Naive B cell (primary cell): ENCODE results near the gene ZFP62. TPM values are rescaled to one million over a fixed set of nuclear protein-coding genes. Genes with fewer than 3 reads are reported as not detected.
"Not testable (repeated sequence)": the region's sequence is repeated elsewhere in the genome, so short reads cannot be mapped to it uniquely, and the experiment has no call there.

Experiments used
- ATAC-seq, 2 donors: fragments of 150-1000 bp; cut with Tn5 transposase; 2 replicates each; pipeline ENCODE4 v1.10.0; 2021; ENCODE audit warnings: low read depth in 2 of 2, mild to moderate bottlenecking in 2 of 2, moderate library complexity in 2 of 2
- DNase-seq: peaks from one replicate; pipeline ENCODE4 v3.0.0; 2022
- H3K27ac Mint-ChIP-seq, 6 donors: one replicate each; pipeline ENCODE4 v1.8.0; 2020 to 2022; ENCODE audit warnings: mild to moderate bottlenecking in 6 of 6, mixed read lengths in 6 of 6, moderate library complexity in 5 of 6, inconsistent platforms in 2 of 6
- H3K27me3 Mint-ChIP-seq, 3 donors: one replicate each; pipeline ENCODE4 v1.8.0; 2021 to 2022; ENCODE audit warnings: mixed read lengths in 3 of 3, mild to moderate bottlenecking in 1 of 3
- H3K36me3 Mint-ChIP-seq, 2 donors: one replicate each; pipeline ENCODE4 v1.8.0; 2020 to 2022; ENCODE audit warnings: mixed read lengths in 2 of 2, inconsistent platforms in 1 of 2, mild to moderate bottlenecking in 1 of 2
- H3K4me1 Mint-ChIP-seq, 3 donors: one replicate each; pipeline ENCODE4 v1.8.0; 2020 to 2022; ENCODE audit warnings: mixed read lengths in 3 of 3, inconsistent platforms in 1 of 3, mild to moderate bottlenecking in 1 of 3, moderate library complexity in 1 of 3
- H3K4me3 Mint-ChIP-seq, 8 donors: one replicate each; pipeline ENCODE4 v1.8.0; 2020 to 2022; ENCODE audit warnings: mild to moderate bottlenecking in 8 of 8, mixed read lengths in 8 of 8, moderate library complexity in 8 of 8, inconsistent platforms in 2 of 8
- H3K9me3 Mint-ChIP-seq, 7 donors: one replicate each; pipeline ENCODE4 v1.8.0; 2020 to 2022; ENCODE audit warnings: mixed read lengths in 7 of 7, mild to moderate bottlenecking in 5 of 7, inconsistent platforms in 2 of 7, moderate library complexity in 1 of 7
- polyA plus RNA-seq, 6 donors: library from polyadenylated mRNA; unstranded; fragments of 300-500 nt; fragmentation: Illumina TruSeq; gene quantifications; one replicate each; pipeline ENCODE4 v1.2.3, GENCODE V29; 2021; ENCODE audit warnings: low read depth in 6 of 6

Gene ZFP62
- polyA plus RNA-seq, 6 donors from 2014 or later = 12.1 to 26.5 (median 22.5) TPM

GRCh38 chr5:180837478-180837877 lies 23.6 kb downstream of the ZFP62 start:
- H3K27me3 Mint-ChIP-seq = no peaks in the 10 kb centered on the region

GRCh38 chr5:180832638-180833068 lies 28.4 kb downstream of the ZFP62 start:
- DNase-seq (peak; percentile 62), ATAC-seq (peak; percentile 61 to 68)
- H3K9me3 Mint-ChIP-seq = peaks cover 0 to 7% (median 2%) of the 10 kb centered on the region in 7 donors
- peak overlapping the region; percentile 88 to 99 (median 98) for H3K4me3 Mint-ChIP-seq
- H3K27me3 Mint-ChIP-seq = no peaks in the 10 kb centered on the region
- peaks cover 37 to 51% (median 48%) of the 10 kb centered on the region in 3 donors for H3K4me1 Mint-ChIP-seq
- H3K27ac Mint-ChIP-seq = peak overlapping the region; percentile 86 to 97 (median 95)
- peaks cover 11 to 15% of the 10 kb centered on the region in 2 donors for H3K36me3 Mint-ChIP-seq

More at GRCh38 chr5:180837478-180837877, 23.6 kb downstream of the ZFP62 start:
- no peak for ATAC-seq
- H3K27ac Mint-ChIP-seq = no peak overlapping the region
- DNase-seq = no peak
- H3K36me3 Mint-ChIP-seq = no peaks in the 10 kb centered on the region
- H3K4me1 Mint-ChIP-seq = peaks cover 13 to 27% (median 19%) of the 10 kb centered on the region in 3 donors
- H3K4me3 Mint-ChIP-seq = peak overlapping the region in 1 of 8 donors; percentile 43
- H3K9me3 Mint-ChIP-seq = peaks cover 0 to 4% (median 2%) of the 10 kb centered on the region in 7 donors

GRCh38 chr5:180831139-180832093 lies 29.7 kb downstream of the ZFP62 start:
- H3K4me3 Mint-ChIP-seq = peak overlapping the region; percentile 88 to 99 (median 98)
- peak; percentile 66 to 70 for ATAC-seq
- H3K36me3 Mint-ChIP-seq = peaks cover 11 to 15% of the 10 kb centered on the region in 2 donors
- peaks cover 37 to 51% (median 47%) of the 10 kb centered on the region in 3 donors for H3K4me1 Mint-ChIP-seq
- DNase-seq = peak; percentile 77
- no peaks in the 10 kb centered on the region for H3K27me3 Mint-ChIP-seq
- H3K27ac Mint-ChIP-seq = peak overlapping the region; percentile 94 to 97 (median 96)
- H3K9me3 Mint-ChIP-seq = peaks cover 0 to 7% (median 2%) of the 10 kb centered on the region in 7 donors

- peak overlapping the region; percentile 93 to 97 (median 96) for H3K27ac Mint-ChIP-seq
- DNase-seq (peak; percentile 68), ATAC-seq (peak; percentile 49 to 52)
- H3K27me3 Mint-ChIP-seq = no peaks in the 10 kb centered on the region
- peaks cover 11 to 15% of the 10 kb centered on the region in 2 donors for H3K36me3 Mint-ChIP-seq
- peaks cover 37 to 51% (median 43%) of the 10 kb centered on the region in 3 donors for H3K4me1 Mint-ChIP-seq
- peaks cover 0 to 7% (median 2%) of the 10 kb centered on the region in 7 donors for H3K9me3 Mint-ChIP-seq
- peak overlapping the region; percentile 88 to 99 (median 98) for H3K4me3 Mint-ChIP-seq
Observed at GRCh38 chr5:180830253-180831138, 30.6 kb downstream of the ZFP62 start.

GRCh38 chr5:180829726-180830125 lies 31.4 kb downstream of the ZFP62 start:
- DNase-seq (no peak), ATAC-seq (no peak)
- Mint-ChIP-seq H3K4me1 (peaks cover 40 to 51% (median 41%) of the 10 kb centered on the region in 3 donors), H3K36me3 (peaks cover 11 to 15% of the 10 kb centered on the region in 2 donors), H3K27me3 (no peaks in the 10 kb centered on the region), H3K4me3 (peak overlapping the region in 7 of 8 donors; percentile 88 to 99 (median 97)), H3K27ac (peak overlapping the region in 1 of 6 donors; percentile 97), H3K9me3 (peaks cover 0 to 7% (median 2%) of the 10 kb centered on the region in 7 donors)

- H3K27me3 Mint-ChIP-seq, H3K9me3 Mint-ChIP-seq, ATAC-seq, DNase-seq: not testable (repeated sequence)
- Mint-ChIP-seq H3K27ac (peak overlapping the region in 4 of 6 donors; percentile 61 to 97 (median 86)), H3K36me3 (peaks cover 11 to 15% of the 10 kb centered on the region in 2 donors), H3K4me1 (peaks cover 32 to 45% (median 33%) of the 10 kb centered on the region in 3 donors), H3K4me3 (peak overlapping the region in 5 of 8 donors; percentile 55 to 99 (median 88))
Observed at GRCh38 chr5:180828756-180829531, 32.1 kb downstream of the ZFP62 start.

GRCh38 chr5:180827374-180827773 lies 33.7 kb downstream of the ZFP62 start:
- Mint-ChIP-seq H3K36me3 (peaks cover 11 to 15% of the 10 kb centered on the region in 2 donors), H3K4me3 (peak overlapping the region in 1 of 8 donors; percentile 88), H3K4me1 (peaks cover 21 to 30% (median 26%) of the 10 kb centered on the region in 3 donors)
- not testable (repeated sequence) for DNase-seq, H3K27me3 Mint-ChIP-seq, H3K9me3 Mint-ChIP-seq, H3K27ac Mint-ChIP-seq, ATAC-seq

- peak overlapping the region in 2 of 6 donors; percentile 30 to 68 for H3K27ac Mint-ChIP-seq
- H3K9me3 Mint-ChIP-seq = peaks cover 0 to 7% (median 2%) of the 10 kb centered on the region in 7 donors
- no peaks in the 10 kb centered on the region for H3K27me3 Mint-ChIP-seq
- H3K36me3 Mint-ChIP-seq = peaks cover 11 to 15% of the 10 kb centered on the region in 2 donors
- peaks cover 26 to 31% (median 28%) of the 10 kb centered on the region in 3 donors for H3K4me1 Mint-ChIP-seq
- H3K4me3 Mint-ChIP-seq = peak overlapping the region in 1 of 8 donors; percentile 46
- ATAC-seq = no peak
- no peak for DNase-seq
Observed at GRCh38 chr5:180825768-180826525, 35.1 kb downstream of the ZFP62 start.

GRCh38 chr5:180824630-180825476 lies 36.2 kb downstream of the ZFP62 start:
- peaks cover 0 to 7% (median 2%) of the 10 kb centered on the region in 7 donors for H3K9me3 Mint-ChIP-seq
- ATAC-seq (no peak), DNase-seq (no peak)
- H3K4me3 Mint-ChIP-seq = no peak overlapping the region
- peaks cover 25 to 31% (median 27%) of the 10 kb centered on the region in 3 donors for H3K4me1 Mint-ChIP-seq
- H3K36me3 Mint-ChIP-seq = peaks cover 5 to 10% of the 10 kb centered on the region in 2 donors
- no peaks in the 10 kb centered on the region for H3K27me3 Mint-ChIP-seq
- H3K27ac Mint-ChIP-seq = peak overlapping the region in 1 of 6 donors; percentile 47

GRCh38 chr5:180823940-180824629 lies 37.0 kb downstream of the ZFP62 start:
- Mint-ChIP-seq H3K4me3 (no peak overlapping the region), H3K27me3 (no peaks in the 10 kb centered on the region), H3K36me3 (peaks cover under 1 to 3% of the 10 kb centered on the region in 2 donors), H3K9me3 (peaks cover 0 to 4% (median 0%) of the 10 kb centered on the region in 7 donors), H3K4me1 (peaks cover 18 to 23% (median 20%) of the 10 kb centered on the region in 3 donors), H3K27ac (no peak overlapping the region)
- ATAC-seq (no peak), DNase-seq (no peak)
